ENCODE results near the gene EFCAB6. TPM values are rescaled to one million over a fixed set of nuclear protein-coding genes. Genes with fewer than 3 reads are reported as not detected.

The EFCAB6 gene
- total RNA-seq, 4 donors from 2014 or later: 1.2 to 4.0 (median 3.0) TPM

- no peaks in the 10 kb centered on the region for H3K36me3 ChIP-seq
- intact Hi-C loops (cut with DNase I): no loop called here
- H3K4me1 ChIP-seq: peaks cover 0 to 4% (median 0%) of the 10 kb centered on the region in 4 donors
- H3K9me3 ChIP-seq: no peaks in the 10 kb centered on the region
- H3K4me3 ChIP-seq: no peak overlapping the region
- no peak overlapping the region for H3K27ac ChIP-seq (replicated peaks in 1 of 4)
- TF ChIP-seq CTCF (IDR thresholded peaks at IDR 0.05): no peak
- TF ChIP-seq EP300 (IDR thresholded peaks at IDR 0.05): no peak
- TF ChIP-seq POLR2A (IDR thresholded peaks at IDR 0.05; ENCODE audit: low read depth): no peak
- no peak for TF ChIP-seq POLR2AphosphoS5 (IDR thresholded peaks at IDR 0.05)
- peaks cover 0 to 15% (median 0%) of the 10 kb centered on the region in 4 donors for H3K27me3 ChIP-seq
- 93% methylated on average over 7 of the region's 7 CpGs for WGBS
- no peak for DNase-seq (ENCODE audit: extremely low spot score)
These were observed 75.5 kb downstream of the EFCAB6 start for GRCh38 chr22:43736651-43737050.

GRCh38 chr22:43734370-43735150 is 77.5 kb downstream of the EFCAB6 start:
- WGBS: 79% methylated on average over 9 of the region's 9 CpGs
- Histone ChIP-seq H3K4me1 (no peaks in the 10 kb centered on the region), H3K9me3 (no peaks in the 10 kb centered on the region), H3K4me3 (no peak overlapping the region), H3K27ac (replicated peaks in 1 of 4) (no peak overlapping the region), H3K36me3 (no peaks in the 10 kb centered on the region), H3K27me3 (no peaks in the 10 kb centered on the region)
- intact Hi-C loops (cut with DNase I): no loop called here
- TF ChIP-seq CTCF (IDR thresholded peaks at IDR 0.05) (no peak), POLR2AphosphoS5 (IDR thresholded peaks at IDR 0.05) (no peak), POLR2A (IDR thresholded peaks at IDR 0.05; ENCODE audit: low read depth) (no peak), EP300 (IDR thresholded peaks at IDR 0.05) (no peak)
- peak; percentile 24 for DNase-seq (ENCODE audit: extremely low spot score)

- H3K27me3 ChIP-seq: no peaks in the 10 kb centered on the region
- H3K27ac ChIP-seq (replicated peaks in 1 of 4): no peak overlapping the region
- no peak overlapping the region for H3K4me3 ChIP-seq
- no peaks in the 10 kb centered on the region for H3K36me3 ChIP-seq
- WGBS: 64% methylated on average over 2 of the region's 2 CpGs
- intact Hi-C loops (cut with DNase I): no loop called here
- DNase-seq (ENCODE audit: extremely low spot score): peak; percentile 57
- TF ChIP-seq CTCF (IDR thresholded peaks at IDR 0.05) (no peak), POLR2AphosphoS5 (IDR thresholded peaks at IDR 0.05) (no peak), EP300 (IDR thresholded peaks at IDR 0.05) (no peak)
- no peaks in the 10 kb centered on the region for H3K9me3 ChIP-seq
- H3K4me1 ChIP-seq: no peaks in the 10 kb centered on the region
These were observed 79.0 kb downstream of the EFCAB6 start for GRCh38 chr22:43733138-43733537.

GRCh38 chr22:43731988-43732387 is 80.1 kb downstream of the EFCAB6 start:
- Histone ChIP-seq H3K27ac (replicated peaks in 1 of 4) (no peak overlapping the region), H3K36me3 (no peaks in the 10 kb centered on the region), H3K9me3 (no peaks in the 10 kb centered on the region), H3K4me1 (no peaks in the 10 kb centered on the region), H3K27me3 (no peaks in the 10 kb centered on the region), H3K4me3 (no peak overlapping the region)
- TF ChIP-seq POLR2A (IDR thresholded peaks at IDR 0.05; ENCODE audit: low read depth) (no peak), POLR2AphosphoS5 (IDR thresholded peaks at IDR 0.05) (no peak), CTCF (IDR thresholded peaks at IDR 0.05) (no peak), EP300 (IDR thresholded peaks at IDR 0.05) (no peak)
- WGBS: 68% methylated on average over 5 of the region's 5 CpGs
- intact Hi-C loops (cut with DNase I): no loop called here
- peak; percentile 68 for DNase-seq (ENCODE audit: extremely low spot score)
